ENCODE results near the gene HTR6. TPM values are rescaled to one million over a fixed set of nuclear protein-coding genes. Genes with fewer than 3 reads are reported as not detected.
A peak's percentile ranks its signal among the peaks of the same experiment; 100 is the strongest.

The HTR6 gene
- total RNA-seq, 1 donor from 2014 or later: 0.11 TPM

GRCh38 chr1:19679691-19680090 lies 15.0 kb downstream of the HTR6 start:
- no peak for TF ChIP-seq EZH2 (IDR thresholded peaks at IDR 0.05; ENCODE audit: insufficient read depth, low read length)
- H3K27me3 Mint-ChIP-seq (ENCODE audit: low read depth, unreplicated experiment): peaks cover 40% of the 10 kb centered on the region
- no peaks in the 10 kb centered on the region for H3K9me3 ChIP-seq (ENCODE audit: insufficient read depth, low read depth, low read length)
- no peak overlapping the region for H3K9ac ChIP-seq (ENCODE audit: low read length)
- H3K4me3 ChIP-seq (ENCODE audit: insufficient read depth, low read depth, low read length): no peak overlapping the region
- no peaks in the 10 kb centered on the region for H3K79me2 ChIP-seq (ENCODE audit: insufficient read depth, low read length)
- no peak for DNase-seq (ENCODE audit: low read depth)
- no peaks in the 10 kb centered on the region for H4K20me1 ChIP-seq (ENCODE audit: insufficient read depth, low read length)
- H3K4me1 Mint-ChIP-seq (ENCODE audit: low read depth, unreplicated experiment): peaks cover 4% of the 10 kb centered on the region
- no peaks in the 10 kb centered on the region for H3K36me3 Mint-ChIP-seq (ENCODE audit: low read depth, unreplicated experiment)
- peaks cover 5% of the 10 kb centered on the region for H3K27me3 ChIP-seq (ENCODE audit: insufficient read depth, low read length)
- H3K4me2 ChIP-seq (ENCODE audit: low read length): no peak overlapping the region
- no peak overlapping the region for H3K4me3 Mint-ChIP-seq (ENCODE audit: unreplicated experiment)
- H3K36me3 ChIP-seq (ENCODE audit: insufficient read depth, low read length): no peaks in the 10 kb centered on the region
- H3K9me3 Mint-ChIP-seq (ENCODE audit: unreplicated experiment): peaks cover 2% of the 10 kb centered on the region
- no peak overlapping the region for H3K27ac ChIP-seq (ENCODE audit: low read depth, low read length)
- no peak for FAIRE-seq
- no peak overlapping the region for H3K27ac Mint-ChIP-seq (ENCODE audit: unreplicated experiment)
- H2AFZ ChIP-seq (ENCODE audit: low read depth, low read length): no peak overlapping the region
- peaks cover 3% of the 10 kb centered on the region for H3K4me1 ChIP-seq (ENCODE audit: insufficient read depth, low read length)

DNA sequence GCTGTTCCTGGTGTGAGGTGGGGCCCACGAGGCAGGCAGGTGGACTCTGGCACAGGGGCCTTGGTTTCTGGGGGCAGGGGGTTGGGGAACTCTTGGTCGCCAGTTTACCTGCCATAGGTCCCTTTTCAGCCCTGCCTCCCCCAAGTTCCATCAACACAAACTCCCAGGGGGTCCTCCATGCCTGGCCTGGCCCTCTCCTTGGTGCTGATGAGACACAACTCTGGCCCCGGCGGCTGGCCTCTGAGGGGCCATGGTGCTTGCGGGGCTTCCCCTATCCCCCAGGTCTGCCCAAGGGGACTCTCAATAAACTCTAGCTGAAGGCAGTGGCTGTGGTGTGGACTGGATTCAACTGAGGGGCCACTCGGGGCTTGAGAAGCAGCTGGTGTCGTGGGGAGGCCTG lies 16.0 kb downstream of the HTR6 start:
- H3K9ac ChIP-seq (ENCODE audit: low read length): no peak overlapping the region
- no peak overlapping the region for H3K4me3 ChIP-seq (ENCODE audit: insufficient read depth, low read depth, low read length)
- H3K27ac Mint-ChIP-seq (ENCODE audit: unreplicated experiment): no peak overlapping the region
- H3K27me3 ChIP-seq (ENCODE audit: insufficient read depth, low read length): no peaks in the 10 kb centered on the region
- H3K36me3 Mint-ChIP-seq (ENCODE audit: low read depth, unreplicated experiment): no peaks in the 10 kb centered on the region
- TF ChIP-seq EZH2 (IDR thresholded peaks at IDR 0.05; ENCODE audit: insufficient read depth, low read length) (no peak), CTCF (IDR thresholded peaks at IDR 0.05; ENCODE audit: insufficient read depth, low read depth, low read length) (no peak)
- no peaks in the 10 kb centered on the region for H3K36me3 ChIP-seq (ENCODE audit: insufficient read depth, low read length)
- DNase-seq (ENCODE audit: low read depth) (no peak), FAIRE-seq (no peak)
- no peak overlapping the region for H2AFZ ChIP-seq (ENCODE audit: low read depth, low read length)
- H3K27me3 Mint-ChIP-seq (ENCODE audit: low read depth, unreplicated experiment): peaks cover 30% of the 10 kb centered on the region
- H3K79me2 ChIP-seq (ENCODE audit: insufficient read depth, low read length): no peaks in the 10 kb centered on the region
- H3K4me1 ChIP-seq (ENCODE audit: insufficient read depth, low read length): peaks cover 3% of the 10 kb centered on the region
- H3K4me1 Mint-ChIP-seq (ENCODE audit: low read depth, unreplicated experiment): peaks cover 4% of the 10 kb centered on the region
- no peak overlapping the region for H3K4me3 Mint-ChIP-seq (ENCODE audit: unreplicated experiment)
- H3K4me2 ChIP-seq (ENCODE audit: low read length): no peak overlapping the region
- no peaks in the 10 kb centered on the region for H3K9me3 ChIP-seq (ENCODE audit: insufficient read depth, low read depth, low read length)
- H4K20me1 ChIP-seq (ENCODE audit: insufficient read depth, low read length): no peaks in the 10 kb centered on the region
- H3K9me3 Mint-ChIP-seq (ENCODE audit: unreplicated experiment): peaks cover 2% of the 10 kb centered on the region
- H3K27ac ChIP-seq (ENCODE audit: low read depth, low read length): no peak overlapping the region

GRCh38 chr1:19682257-19682656 lies 17.6 kb downstream of the HTR6 start:
- H3K27ac Mint-ChIP-seq (ENCODE audit: unreplicated experiment): no peak overlapping the region
- Histone ChIP-seq H3K79me2 (ENCODE audit: insufficient read depth, low read length) (no peaks in the 10 kb centered on the region), H3K4me1 (ENCODE audit: insufficient read depth, low read length) (peaks cover 3% of the 10 kb centered on the region), H3K4me2 (ENCODE audit: low read length) (no peak overlapping the region), H3K27me3 (ENCODE audit: insufficient read depth, low read length) (no peaks in the 10 kb centered on the region), H3K4me3 (ENCODE audit: insufficient read depth, low read depth, low read length) (no peak overlapping the region), H3K9ac (ENCODE audit: low read length) (no peak overlapping the region), H3K27ac (ENCODE audit: low read depth, low read length) (no peak overlapping the region), H2AFZ (ENCODE audit: low read depth, low read length) (no peak overlapping the region), H3K9me3 (ENCODE audit: insufficient read depth, low read depth, low read length) (no peaks in the 10 kb centered on the region), H3K36me3 (ENCODE audit: insufficient read depth, low read length) (no peaks in the 10 kb centered on the region), H4K20me1 (ENCODE audit: insufficient read depth, low read length) (no peaks in the 10 kb centered on the region)
- DNase-seq (ENCODE audit: low read depth) (peak; percentile 77), FAIRE-seq (no peak)
- H3K9me3 Mint-ChIP-seq (ENCODE audit: unreplicated experiment): peaks cover 2% of the 10 kb centered on the region
- no peak overlapping the region for H3K4me3 Mint-ChIP-seq (ENCODE audit: unreplicated experiment)
- no peak for TF ChIP-seq EZH2 (IDR thresholded peaks at IDR 0.05; ENCODE audit: insufficient read depth, low read length)
- TF ChIP-seq CTCF (IDR thresholded peaks at IDR 0.05; ENCODE audit: insufficient read depth, low read depth, low read length): no peak
- H3K27me3 Mint-ChIP-seq (ENCODE audit: low read depth, unreplicated experiment): peaks cover 18% of the 10 kb centered on the region
- peaks cover 4% of the 10 kb centered on the region for H3K4me1 Mint-ChIP-seq (ENCODE audit: low read depth, unreplicated experiment)
- H3K36me3 Mint-ChIP-seq (ENCODE audit: low read depth, unreplicated experiment): peaks cover 2% of the 10 kb centered on the region

Data from astrocyte (in vitro differentiated cells and primary cell).